GM10248 (cell line): Measurements from ENCODE around the gene RIPK1.
A peak's percentile ranks its signal among the peaks of the same experiment; 100 is the strongest.
"Not testable (repeated sequence)": the region's sequence is repeated elsewhere in the genome, so short reads cannot be mapped to it uniquely, and the experiment has no call there.

Experiments
- CTCF ChIA-PET: fragments of 300-600 bp; sonication (Branson Sonifier 250); formaldehyde crosslinking; extraction: SDS; loops from one replicate; lab custom pipeline; 2021; ENCODE audit warnings: antibody characterized with exemption; lab: Yijun Ruan, JAX
- POLR2A ChIA-PET: fragments of 350-650 bp; sonication (Branson Sonifier 250); formaldehyde crosslinking; extraction: SDS; loops from one replicate; lab custom pipeline; 2020; ENCODE audit warnings: antibody characterized with exemption; lab: Yijun Ruan, JAX
- DNase-seq: peaks from one replicate; pipeline ENCODE4 v3.0.0; 2012; ENCODE audit errors: extremely low spot score
- CTCF ChIP-seq: IDR thresholded peaks from 2 replicates; pipeline ENCODE4 v1.5.1; 2012; ENCODE audit warnings: mild to moderate bottlenecking, low read depth; ENCODE audit errors: extremely low read depth, missing control alignments, control extremely low read depth

RIPK1 gene

GRCh38 chr6:3057063-3057770 lies 11.1 kb upstream of the RIPK1 start:
- TF ChIP-seq CTCF = no peak
- DNase-seq = no peak
- ChIA-PET CTCF (interaction anchor here (0.7 to 2.0 kb wide), 7 partner anchors 10 to 266 kb away, joined by 3 to 8 read pairs (median 5); partner anchors contain the start of genes NQO2 and RIPK1), POLR2A (no interaction called here)

- no peak for TF ChIP-seq CTCF
- CTCF ChIA-PET = interaction anchor here (1.2 to 2.0 kb wide), 5 partner anchors 9 to 192 kb away, joined by 4 to 16 read pairs (median 5); partner anchors contain the start of gene RIPK1
- POLR2A ChIA-PET = no interaction called here
Measured at GRCh38 chr6:3058957-3059356, 9.3 kb upstream of the RIPK1 start.

GRCh38 chr6:3060092-3060491 lies 8.2 kb upstream of the RIPK1 start:
- POLR2A ChIA-PET, DNase-seq: not testable (repeated sequence)
- CTCF ChIA-PET = interaction anchor here (1.4 to 2.0 kb wide), 4 partner anchors 59 to 191 kb away, joined by 4 to 16 read pairs (median 6); no protein-coding TSS in a partner anchor

More at GRCh38 chr6:3058957-3059356, 9.3 kb upstream of the RIPK1 start:
- no peak for DNase-seq

- CTCF ChIA-PET = interaction anchor here (1.2 kb wide), 1 partner anchor 71 kb away, joined by 3 read pairs; no protein-coding TSS in a partner anchor
- no peak for DNase-seq
- TF ChIP-seq CTCF = no peak
- POLR2A ChIA-PET = no interaction called here
Measured at GRCh38 chr6:3061501-3061941, 6.8 kb upstream of the RIPK1 start.

- DNase-seq = not testable (repeated sequence)
- POLR2A ChIA-PET = interaction anchor here (0.5 to 1.3 kb wide), 35 partner anchors 10 to 488 kb away, joined by 3 to 88 read pairs (median 4); partner anchors contain the start of genes BPHL, NQO2, SERPINB1 and SERPINB9
Measured at GRCh38 chr6:3063340-3063732, 5.0 kb upstream of the RIPK1 start.

GRCh38 chr6:3063733-3064700 lies 4.3 kb upstream of the RIPK1 start:
- CTCF ChIA-PET = interaction anchor here (0.6 to 1.2 kb wide), 24 partner anchors 15 to 326 kb away, joined by 3 to 7 read pairs (median 4); partner anchors contain the start of genes BPHL, SERPINB1 and SERPINB9
- TF ChIP-seq CTCF = no peak
- POLR2A ChIA-PET = interaction anchor here (0.5 to 1.3 kb wide), 35 partner anchors 9 to 487 kb away, joined by 3 to 88 read pairs (median 4); partner anchors contain the start of genes BPHL, NQO2, SERPINB1 and SERPINB9
- peak; percentile 92 for DNase-seq

More at GRCh38 chr6:3063340-3063732, 5.0 kb upstream of the RIPK1 start:
- CTCF ChIA-PET = interaction anchor here (0.7 to 1.2 kb wide), 22 partner anchors 16 to 325 kb away, joined by 3 to 7 read pairs (median 4); partner anchors contain the start of genes BPHL and SERPINB1

GRCh38 chr6:3071568-3071967 lies 3.3 kb downstream of the RIPK1 start:
- POLR2A ChIA-PET = no interaction called here
- CTCF ChIA-PET = interaction anchor here (1.0 to 3.4 kb wide), 3 partner anchors 8 to 334 kb away, joined by 3 to 9 read pairs (median 5); no protein-coding TSS in a partner anchor
- TF ChIP-seq CTCF = no peak
- DNase-seq = no peak
